Activated naive CD8-positive, alpha-beta T cell (primary cell): ENCODE data around the gene RNPS1.

Source experiments
- H3K27ac Mint-ChIP-seq: one replicate; pipeline ENCODE4 v1.8.0; 2021; ENCODE audit warnings: mixed read lengths
- H3K27me3 Mint-ChIP-seq: one replicate; pipeline ENCODE4 v1.8.0; 2021; ENCODE audit warnings: mixed read lengths
- H3K36me3 Mint-ChIP-seq: one replicate; pipeline ENCODE4 v1.8.0; 2021; ENCODE audit warnings: mixed read lengths
- H3K4me1 Mint-ChIP-seq: one replicate; pipeline ENCODE4 v1.8.0; 2021; ENCODE audit warnings: low read depth, mixed read lengths
- H3K4me3 Mint-ChIP-seq: one replicate; pipeline ENCODE4 v1.8.0; 2021; ENCODE audit warnings: mild to moderate bottlenecking, mixed read lengths
- H3K9me3 Mint-ChIP-seq: one replicate; pipeline ENCODE4 v1.8.0; 2021; ENCODE audit warnings: low read depth, mixed read lengths

Gene RNPS1

GRCh38 chr16:2267913-2268666, at the start of gene RNPS1:
TSS of gene RNPS1 (minus strand) at chr16:2268126. CDS start at chr16:2264643, 3,483 bp downstream.
- H3K36me3 Mint-ChIP-seq, result peaks cover 3% of the 10 kb centered on the region
- no peaks in the 10 kb centered on the region for H3K27me3 Mint-ChIP-seq
- H3K9me3 Mint-ChIP-seq, result no peaks in the 10 kb centered on the region
- peak within 1 kb of the TSS; percentile 93 for H3K4me3 Mint-ChIP-seq
- peak within 1 kb of the TSS; percentile 96 for H3K27ac Mint-ChIP-seq
- peaks cover 32% of the 10 kb centered on the region for H3K4me1 Mint-ChIP-seq

GRCh38 chr16:2317231-2318020, 49.5 kb upstream of the RNPS1 start:
- Mint-ChIP-seq H3K9me3 (no peaks in the 10 kb centered on the region), H3K4me1 (no peaks in the 10 kb centered on the region), H3K36me3 (peaks cover 4% of the 10 kb centered on the region), H3K4me3 (no peak overlapping the region), H3K27me3 (no peaks in the 10 kb centered on the region), H3K27ac (no peak overlapping the region)

- Mint-ChIP-seq H3K36me3 (peaks cover 2% of the 10 kb centered on the region), H3K27ac (no peak overlapping the region), H3K4me3 (no peak overlapping the region), H3K9me3 (no peaks in the 10 kb centered on the region), H3K4me1 (no peaks in the 10 kb centered on the region), H3K27me3 (no peaks in the 10 kb centered on the region)
Observed at GRCh38 chr16:2308089-2308962, 40.4 kb upstream of the RNPS1 start.

- Mint-ChIP-seq H3K27me3 (no peaks in the 10 kb centered on the region), H3K36me3 (no peaks in the 10 kb centered on the region), H3K4me3 (no peak overlapping the region), H3K27ac (no peak overlapping the region), H3K4me1 (no peaks in the 10 kb centered on the region), H3K9me3 (no peaks in the 10 kb centered on the region)
Observed at GRCh38 chr16:2299915-2300192, 31.9 kb upstream of the RNPS1 start.

- H3K4me1 Mint-ChIP-seq, result no peaks in the 10 kb centered on the region
- no peaks in the 10 kb centered on the region for H3K9me3 Mint-ChIP-seq
Observed at GRCh38 chr16:2299121-2299914, 31.4 kb upstream of the RNPS1 start.

GRCh38 chr16:2298621-2299020, 30.7 kb upstream of the RNPS1 start:
- no peaks in the 10 kb centered on the region for H3K36me3 Mint-ChIP-seq
- no peak overlapping the region for H3K4me3 Mint-ChIP-seq

More at GRCh38 chr16:2299121-2299914, 31.4 kb upstream of the RNPS1 start:
- Mint-ChIP-seq H3K27ac (no peak overlapping the region), H3K36me3 (no peaks in the 10 kb centered on the region), H3K4me3 (no peak overlapping the region), H3K27me3 (no peaks in the 10 kb centered on the region)

GRCh38 chr16:2297506-2297860, 29.6 kb upstream of the RNPS1 start:
- no peak overlapping the region for H3K4me3 Mint-ChIP-seq
- no peak overlapping the region for H3K27ac Mint-ChIP-seq
- H3K4me1 Mint-ChIP-seq, result no peaks in the 10 kb centered on the region
- no peaks in the 10 kb centered on the region for H3K9me3 Mint-ChIP-seq
- H3K27me3 Mint-ChIP-seq, result no peaks in the 10 kb centered on the region
- H3K36me3 Mint-ChIP-seq, result no peaks in the 10 kb centered on the region

More at GRCh38 chr16:2298621-2299020, 30.7 kb upstream of the RNPS1 start:
- Mint-ChIP-seq H3K27me3 (no peaks in the 10 kb centered on the region), H3K27ac (no peak overlapping the region), H3K9me3 (no peaks in the 10 kb centered on the region), H3K4me1 (no peaks in the 10 kb centered on the region)

- H3K27ac Mint-ChIP-seq, result no peak overlapping the region
- no peak overlapping the region for H3K4me3 Mint-ChIP-seq
- no peaks in the 10 kb centered on the region for H3K36me3 Mint-ChIP-seq
- no peaks in the 10 kb centered on the region for H3K4me1 Mint-ChIP-seq
- no peaks in the 10 kb centered on the region for H3K27me3 Mint-ChIP-seq
- no peaks in the 10 kb centered on the region for H3K9me3 Mint-ChIP-seq
Observed at GRCh38 chr16:2296661-2297505, 29.0 kb upstream of the RNPS1 start.

GRCh38 chr16:2295056-2295798, 27.3 kb upstream of the RNPS1 start:
- H3K27me3 Mint-ChIP-seq, result no peaks in the 10 kb centered on the region
- H3K4me1 Mint-ChIP-seq, result no peaks in the 10 kb centered on the region
- no peak overlapping the region for H3K4me3 Mint-ChIP-seq
- no peak overlapping the region for H3K27ac Mint-ChIP-seq
- H3K36me3 Mint-ChIP-seq, result no peaks in the 10 kb centered on the region
- H3K9me3 Mint-ChIP-seq, result no peaks in the 10 kb centered on the region

- H3K9me3 Mint-ChIP-seq, result no peaks in the 10 kb centered on the region
- H3K4me1 Mint-ChIP-seq, result no peaks in the 10 kb centered on the region
- H3K27ac Mint-ChIP-seq, result no peak overlapping the region
- no peaks in the 10 kb centered on the region for H3K27me3 Mint-ChIP-seq
- H3K4me3 Mint-ChIP-seq, result no peak overlapping the region
- H3K36me3 Mint-ChIP-seq, result no peaks in the 10 kb centered on the region
Observed at GRCh38 chr16:2292221-2292620, 24.3 kb upstream of the RNPS1 start.

- Mint-ChIP-seq H3K27ac (no peak overlapping the region), H3K9me3 (no peaks in the 10 kb centered on the region), H3K27me3 (no peaks in the 10 kb centered on the region), H3K4me3 (no peak overlapping the region), H3K36me3 (no peaks in the 10 kb centered on the region), H3K4me1 (no peaks in the 10 kb centered on the region)
Observed at GRCh38 chr16:2289282-2289681, 21.4 kb upstream of the RNPS1 start.

GRCh38 chr16:2288726-2289125, 20.8 kb upstream of the RNPS1 start:
- no peaks in the 10 kb centered on the region for H3K4me1 Mint-ChIP-seq
- H3K9me3 Mint-ChIP-seq, result no peaks in the 10 kb centered on the region
- H3K36me3 Mint-ChIP-seq, result no peaks in the 10 kb centered on the region
- no peaks in the 10 kb centered on the region for H3K27me3 Mint-ChIP-seq
- no peak overlapping the region for H3K4me3 Mint-ChIP-seq
- no peak overlapping the region for H3K27ac Mint-ChIP-seq

GRCh38 chr16:2287916-2288547, 20.1 kb upstream of the RNPS1 start:
- H3K27ac Mint-ChIP-seq, result no peak overlapping the region
- no peaks in the 10 kb centered on the region for H3K4me1 Mint-ChIP-seq
- no peaks in the 10 kb centered on the region for H3K27me3 Mint-ChIP-seq
- H3K9me3 Mint-ChIP-seq, result no peaks in the 10 kb centered on the region
- H3K4me3 Mint-ChIP-seq, result no peak overlapping the region
- no peaks in the 10 kb centered on the region for H3K36me3 Mint-ChIP-seq
